A549 (cell line): ENCODE measurements around the gene APMAP. TPM values are rescaled to one million over a fixed set of nuclear protein-coding genes. Genes with fewer than 3 reads are reported as not detected.

Source experiments
- ATAC-seq, 2 experiments: fragments of 200-7000 bp in 1 of 2; fragments of >200 bp in 1 of 2; cut with Nextera tagmentation in 1 of 2; cut with Tn5 transposase in 1 of 2; 3 replicates each; pipeline versions ENCODE4 v1.8.0 to v1.9.1; 2018 to 2020; ENCODE audit warnings: mild to moderate bottlenecking in 1 of 2, moderate library complexity in 1 of 2
- CTCF ChIA-PET: fragments of 300-600 bp; sonication (Branson Sonifier 250); formaldehyde crosslinking; extraction: SDS; loops from one replicate; lab custom pipeline; 2021; ENCODE audit warnings: antibody characterized with exemption, inconsistent platforms; lab: Yijun Ruan, JAX
- POLR2A ChIA-PET: fragments of 350-600 bp; formaldehyde crosslinking; extraction: SDS; loops from one replicate; lab custom pipeline; 2021; ENCODE audit warnings: antibody characterized with exemption, inconsistent platforms; lab: Yijun Ruan, JAX
- DNase-seq, 2 experiments: peaks; one replicate each; pipeline versions ENCODE4 v3.0.0 to v3.0.0-alpha.2; 2011 to 2016; ENCODE audit warnings: low read depth in 1 of 2, low spot score in 1 of 2
- FAIRE-seq: peaks from 2 replicates; lab custom pipeline; 2011; peaks lifted over from hg19 to GRCh38; lab: Jason Lieb, UNC
- H3K27ac ChIP-seq, 2 experiments: fragments of >200 bp; sonication (Bioruptor Twin); formaldehyde crosslinking; 3 replicates each; pipeline ENCODE4 v1.5.1; 2016 to 2017
- H3K4me1 ChIP-seq: fragments of >200 bp; sonication (Bioruptor Twin); formaldehyde crosslinking; 3 replicates; pipeline ENCODE4 v1.6.1; 2016
- H3K4me2 ChIP-seq: fragments of >200 bp; sonication (Bioruptor Twin); formaldehyde crosslinking; 3 replicates; pipeline ENCODE4 v1.6.1; 2016
- H3K4me3 ChIP-seq: fragments of >200 bp; sonication (Bioruptor Twin); formaldehyde crosslinking; 3 replicates; pipeline ENCODE4 v1.5.1; 2016
- H3K9me3 ChIP-seq: fragments of >200 bp; sonication (Bioruptor Twin); formaldehyde crosslinking; 3 replicates; pipeline ENCODE4 v1.6.1; 2016
- ATOH8 ChIP-seq: fragments of 250-450 bp; sonication (Bioruptor Pico); IDR thresholded peaks from 2 replicates; pipeline ENCODE4 v1.5.0; 2020; ENCODE audit warnings: low read depth, mild to moderate bottlenecking, moderate library complexity
- BHLHE40 ChIP-seq: IDR thresholded peaks from 2 replicates; pipeline ENCODE4 v1.6.1; 2012; ENCODE audit warnings: low read depth, low read length, inconsistent platforms
- CHD4 ChIP-seq: fragments of 200-600 bp; sonication (generic); IDR thresholded peaks from 2 replicates; pipeline ENCODE4 v1.6.1; 2016; ENCODE audit warnings: antibody characterized with exemption, mild to moderate bottlenecking, borderline replicate concordance
- CTCF ChIP-seq: fragments of >200 bp; sonication (Bioruptor Twin); formaldehyde crosslinking; IDR thresholded peaks from 3 replicates; pipeline ENCODE4 v1.5.1; 2016
- ELK1 ChIP-seq: fragments of 150-350 bp; IDR thresholded peaks from 2 replicates; pipeline ENCODE4 v1.6.1; 2014; ENCODE audit warnings: low read depth, mild to moderate bottlenecking, low read length
- EP300 ChIP-seq, 2 experiments: fragments of >200 bp; sonication (Bioruptor Twin); formaldehyde crosslinking; IDR thresholded peaks; 2 replicates in 1 of 2; 3 replicates in 1 of 2; pipeline ENCODE4 v1.6.1; 2016 to 2017
- GATA3 ChIP-seq: IDR thresholded peaks from 2 replicates; pipeline ENCODE4 v1.6.1; 2012; ENCODE audit warnings: borderline replicate concordance
- HEYL ChIP-seq: fragments of 250-450 bp; sonication (Bioruptor Pico); IDR thresholded peaks from 2 replicates; pipeline ENCODE4 v1.8.0; 2021; ENCODE audit warnings: mild to moderate bottlenecking, moderate library complexity
- HOXB13 ChIP-seq: fragments of 250-450 bp; sonication (Bioruptor Pico); IDR thresholded peaks from 2 replicates; pipeline ENCODE4 v1.5.0; 2020; ENCODE audit warnings: low read depth, mild to moderate bottlenecking, moderate library complexity
- HOXB5 ChIP-seq: fragments of 250-450 bp; sonication (Bioruptor Pico); IDR thresholded peaks from 2 replicates; pipeline ENCODE4 v1.5.0; 2020; ENCODE audit warnings: mild to moderate bottlenecking, moderate library complexity
- JUNB ChIP-seq: fragments of >200 bp; sonication (Bioruptor Twin); formaldehyde crosslinking; IDR thresholded peaks from 2 replicates; pipeline ENCODE4 v1.6.1; 2016
- KDM1A ChIP-seq: fragments of 200-600 bp; sonication (generic); IDR thresholded peaks from 2 replicates; pipeline ENCODE4 v1.6.1; 2016; ENCODE audit warnings: low read depth, mild to moderate bottlenecking
- KDM5A ChIP-seq: fragments of 200-600 bp; sonication (generic); IDR thresholded peaks from 2 replicates; pipeline ENCODE4 v1.6.1; 2016; ENCODE audit warnings: antibody characterized with exemption, mild to moderate bottlenecking
- MAFK ChIP-seq: fragments of 450-650 bp; IDR thresholded peaks from 2 replicates; pipeline ENCODE4 v1.6.1; 2014; ENCODE audit not compliant: partially characterized antibody
- MAX ChIP-seq: IDR thresholded peaks from 2 replicates; pipeline ENCODE4 v1.6.1; 2012
- MAZ ChIP-seq: fragments of 150-350 bp; IDR thresholded peaks from 2 replicates; pipeline ENCODE4 v1.6.1; 2014; ENCODE audit warnings: antibody characterized with exemption, low read depth, low read length, borderline replicate concordance
- MYC ChIP-seq: IDR thresholded peaks from 2 replicates; pipeline ENCODE4 v1.6.1; 2012; ENCODE audit warnings: mild to moderate bottlenecking, inconsistent platforms, low read length, improper control_type of control experiment, borderline replicate concordance
- NR3C1 ChIP-seq: fragments of >200 bp; sonication (Bioruptor Twin); formaldehyde crosslinking; IDR thresholded peaks from 3 replicates; pipeline ENCODE4 v1.6.1; 2017
- PBX3 ChIP-seq: IDR thresholded peaks from 2 replicates; pipeline ENCODE4 v1.6.1; 2012
- RCOR1 ChIP-seq: fragments of 150-350 bp; IDR thresholded peaks from 2 replicates; pipeline ENCODE4 v1.6.1; 2014; ENCODE audit warnings: antibody characterized with exemption, low read length, low read depth
- REST ChIP-seq: fragments of 200-600 bp; sonication (generic); IDR thresholded peaks from 2 replicates; pipeline ENCODE4 v1.6.1; 2016; ENCODE audit warnings: antibody characterized with exemption, mild to moderate bottlenecking, moderate library complexity
- RNF2 ChIP-seq: fragments of 200-600 bp; sonication (generic); IDR thresholded peaks from 2 replicates; pipeline ENCODE4 v1.6.1; 2016; ENCODE audit warnings: low read depth, mild to moderate bottlenecking, antibody characterized with exemption, moderate library complexity, borderline replicate concordance
- TP53 ChIP-seq: fragments of 250-450 bp; sonication (Bioruptor Pico); IDR thresholded peaks from 2 replicates; pipeline ENCODE4 v1.5.0; 2021; ENCODE audit warnings: mild to moderate bottlenecking, moderate library complexity
- ZC3H11A ChIP-seq: fragments of 450-650 bp; IDR thresholded peaks from 2 replicates; pipeline ENCODE4 v1.6.1; 2014; ENCODE audit warnings: antibody characterized with exemption, mild to moderate bottlenecking
- ZNF302 ChIP-seq: fragments of 250-450 bp; sonication (Bioruptor Pico); IDR thresholded peaks from 2 replicates; pipeline ENCODE4 v1.9.0; 2021; ENCODE audit warnings: inconsistent platforms, mild to moderate bottlenecking, moderate library complexity
- WGBS: methylation state at CpG from one replicate; pipeline ENCODE4 v1.1.6; 2017; ENCODE audit errors: missing lambda C conversion rate; 5-methylcytosine and 5-hydroxymethylcytosine counted together
- polyA plus RNA-seq, 4 experiments: library from polyadenylated mRNA; depleted of rRNA in 3 of 4; stranded (reverse); fragments of >200 nt; fragmentation: RNase III in 1 of 4; extraction: RNeasy Plus Mini Kit Qiagen cat#74134 plus additional on column Dnase treatment in 1 of 4; gene quantifications; 2 replicates in 3 of 4; 3 replicates in 1 of 4; pipeline ENCODE4 v1.2.3, GENCODE V29; 2011 to 2017

APMAP gene
- polyA plus RNA-seq, 2 of the 4 experiments (the other 2 are of a cell fraction), result 113 to 141 TPM

- ChIA-PET CTCF (interaction anchor here (1.3 kb wide), 1 partner anchor 23 kb away, joined by 4 read pairs; no protein-coding TSS in a partner anchor), POLR2A (no interaction called here)
- no peaks in the 10 kb centered on the region for H3K4me1 ChIP-seq
- H3K4me3 ChIP-seq, result no peak overlapping the region
- no peak overlapping the region for H3K27ac ChIP-seq
- no peaks in the 10 kb centered on the region for H3K9me3 ChIP-seq
- no peak overlapping the region for H3K4me2 ChIP-seq
- WGBS, result 90% methylated on average over 20 of the region's 21 CpGs
- DNase-seq, result no peak
- FAIRE-seq, result no peak
- TF ChIP-seq MAZ, result no peak
- no peak for TF ChIP-seq HEYL (CRISPR knock-in tag)
- TF ChIP-seq RNF2, result no peak
- no peak for TF ChIP-seq ZNF302 (CRISPR knock-in tag)
- no peak for TF ChIP-seq MAX
- TF ChIP-seq JUNB, result no peak
- TF ChIP-seq CTCF, result no peak
- TF ChIP-seq PBX3, result no peak
- no peak for TF ChIP-seq TP53 (CRISPR knock-in tag)
- no peak for TF ChIP-seq REST
- TF ChIP-seq ZC3H11A, result no peak
- TF ChIP-seq KDM1A, result no peak
- no peak for TF ChIP-seq MYC
- no peak for TF ChIP-seq KDM5A
- TF ChIP-seq EP300 (IDR thresholded peaks at IDR 0.05), result no peak
- no peak for TF ChIP-seq BHLHE40
- ATAC-seq, result no peak
Measured at GRCh38 chr20:25041813-25042530, 49.4 kb upstream of the APMAP start.

GRCh38 chr20:25040438-25040831 is 47.9 kb upstream of the APMAP start:
- Histone ChIP-seq H3K4me3 (no peak overlapping the region), H3K4me2 (no peak overlapping the region), H3K4me1 (no peaks in the 10 kb centered on the region), H3K9me3 (no peaks in the 10 kb centered on the region), H3K27ac (no peak overlapping the region)
- WGBS, result 89% methylated on average over 6 of the region's 6 CpGs
- CTCF ChIA-PET, result no interaction called here
- FAIRE-seq (no peak), DNase-seq (no peak)
- POLR2A ChIA-PET, result no interaction called here
- TF ChIP-seq MYC (no peak), GATA3 (no peak), CHD4 (no peak), ELK1 (no peak), RCOR1 (no peak), ATOH8 (no peak), MAFK (no peak), KDM5A (no peak), HOXB5 (CRISPR knock-in tag) (no peak), MAX (no peak), HOXB13 (no peak), NR3C1 (no peak), RNF2 (no peak)
- TF ChIP-seq, all 56 proteins: peak for 0
- ATAC-seq, result no peak
